Measurements from ENCODE around the gene SORCS3. TPM values are rescaled to one million over a fixed set of nuclear protein-coding genes. Genes with fewer than 3 reads are reported as not detected.

The SORCS3 gene
- total RNA-seq, 1 experiment from 2014 or later = not detected

GRCh38 chr10:104811166-104811565, 170.1 kb downstream of the SORCS3 start:
- Histone ChIP-seq H3K27me3 (ENCODE audit: insufficient read depth, low read depth) (no peaks in the 10 kb centered on the region), H3K9me3 (ENCODE audit: insufficient read depth, low read depth) (no peaks in the 10 kb centered on the region), H3K4me2 (no peak overlapping the region), H3K79me2 (ENCODE audit: low read depth) (no peaks in the 10 kb centered on the region), H3F3A (ENCODE audit: insufficient read depth, low read depth) (no peaks in the 10 kb centered on the region), H3K27ac (no peak overlapping the region), H3K4me3 (no peak overlapping the region), H4K20me1 (ENCODE audit: insufficient read depth) (no peaks in the 10 kb centered on the region), H2AFZ (no peak overlapping the region), H3K4me1 (replicated peaks; ENCODE audit: insufficient read depth) (no peaks in the 10 kb centered on the region), H3K9me2 (ENCODE audit: insufficient read depth) (no peaks in the 10 kb centered on the region), H3K36me3 (ENCODE audit: low read depth) (no peaks in the 10 kb centered on the region)
- TF ChIP-seq EZH2 (IDR thresholded peaks at IDR 0.05; ENCODE audit: low read depth) (no peak), CTCF (conservative IDR thresholded peaks at IDR 0.05) (no peak)
- no TSS peak for BruUV-seq (replicated peaks)
- intact Hi-C loops (cut with micrococcal nuclease; ENCODE audit: unreplicated experiment) = no loop called here
- DNase-seq = no peak
- POLR2A ChIA-PET (ENCODE audit: unreplicated experiment) = no interaction called here
- CTCF ChIA-PET = no interaction called here

GRCh38 chr10:104816501-104816900, 175.4 kb downstream of the SORCS3 start:
- no TSS peak for BruUV-seq (replicated peaks)
- no peak overlapping the region for H3K4me3 ChIP-seq

GRCh38 chr10:104819731-104820130, 178.6 kb downstream of the SORCS3 start:
- Histone ChIP-seq H3K27ac (no peak overlapping the region), H2AFZ (no peak overlapping the region), H3K79me2 (ENCODE audit: low read depth) (no peaks in the 10 kb centered on the region), H3K9me2 (ENCODE audit: insufficient read depth) (no peaks in the 10 kb centered on the region), H3K4me3 (no peak overlapping the region), H3K4me1 (replicated peaks; ENCODE audit: insufficient read depth) (no peaks in the 10 kb centered on the region), H3F3A (ENCODE audit: insufficient read depth, low read depth) (no peaks in the 10 kb centered on the region), H3K27me3 (ENCODE audit: insufficient read depth, low read depth) (no peaks in the 10 kb centered on the region), H3K36me3 (ENCODE audit: low read depth) (no peaks in the 10 kb centered on the region), H4K20me1 (ENCODE audit: insufficient read depth) (no peaks in the 10 kb centered on the region), H3K4me2 (no peak overlapping the region), H3K9me3 (ENCODE audit: insufficient read depth, low read depth) (no peaks in the 10 kb centered on the region)
- intact Hi-C loops (cut with micrococcal nuclease; ENCODE audit: unreplicated experiment) = no loop called here
- POLR2A ChIA-PET (ENCODE audit: unreplicated experiment) = no interaction called here
- no TSS peak for BruUV-seq (replicated peaks)
- CTCF ChIA-PET = no interaction called here
- no peak for DNase-seq
- TF ChIP-seq EZH2 (IDR thresholded peaks at IDR 0.05; ENCODE audit: low read depth) = no peak

More at GRCh38 chr10:104816501-104816900, 175.4 kb downstream of the SORCS3 start:
- H4K20me1 ChIP-seq (ENCODE audit: insufficient read depth) = no peaks in the 10 kb centered on the region
- H3K4me2 ChIP-seq = no peak overlapping the region
- POLR2A ChIA-PET (ENCODE audit: unreplicated experiment) = no interaction called here
- no peaks in the 10 kb centered on the region for H3K79me2 ChIP-seq (ENCODE audit: low read depth)
- no peak overlapping the region for H3K27ac ChIP-seq
- no peak overlapping the region for H2AFZ ChIP-seq
- H3K9me3 ChIP-seq (ENCODE audit: insufficient read depth, low read depth) = no peaks in the 10 kb centered on the region
- no peaks in the 10 kb centered on the region for H3K36me3 ChIP-seq (ENCODE audit: low read depth)
- H3K4me1 ChIP-seq (replicated peaks; ENCODE audit: insufficient read depth) = no peaks in the 10 kb centered on the region
- H3K27me3 ChIP-seq (ENCODE audit: insufficient read depth, low read depth) = no peaks in the 10 kb centered on the region
- intact Hi-C loops (cut with micrococcal nuclease; ENCODE audit: unreplicated experiment) = no loop called here
- TF ChIP-seq CTCF (conservative IDR thresholded peaks at IDR 0.05) (no peak), EZH2 (IDR thresholded peaks at IDR 0.05; ENCODE audit: low read depth) (no peak)
- H3K9me2 ChIP-seq (ENCODE audit: insufficient read depth) = no peaks in the 10 kb centered on the region
- DNase-seq = no peak
- H3F3A ChIP-seq (ENCODE audit: insufficient read depth, low read depth) = no peaks in the 10 kb centered on the region
- CTCF ChIA-PET = no interaction called here

GRCh38 chr10:104822088-104822487, 181.0 kb downstream of the SORCS3 start:
- BruUV-seq (replicated peaks) = no TSS peak
- no peaks in the 10 kb centered on the region for H3F3A ChIP-seq (ENCODE audit: insufficient read depth, low read depth)
- H3K9me3 ChIP-seq (ENCODE audit: insufficient read depth, low read depth) = no peaks in the 10 kb centered on the region
- TF ChIP-seq EZH2 (IDR thresholded peaks at IDR 0.05; ENCODE audit: low read depth) (no peak), CTCF (conservative IDR thresholded peaks at IDR 0.05) (no peak)
- no peaks in the 10 kb centered on the region for H3K4me1 ChIP-seq (replicated peaks; ENCODE audit: insufficient read depth)
- no peaks in the 10 kb centered on the region for H3K27me3 ChIP-seq (ENCODE audit: insufficient read depth, low read depth)
- no peaks in the 10 kb centered on the region for H3K36me3 ChIP-seq (ENCODE audit: low read depth)
- no peak overlapping the region for H3K27ac ChIP-seq
- intact Hi-C loops (cut with micrococcal nuclease; ENCODE audit: unreplicated experiment) = no loop called here
- no peak overlapping the region for H3K4me3 ChIP-seq
- H3K9me2 ChIP-seq (ENCODE audit: insufficient read depth) = no peaks in the 10 kb centered on the region
- DNase-seq = no peak
- POLR2A ChIA-PET (ENCODE audit: unreplicated experiment) = no interaction called here
- H2AFZ ChIP-seq = no peak overlapping the region
- no peak overlapping the region for H3K4me2 ChIP-seq
- H4K20me1 ChIP-seq (ENCODE audit: insufficient read depth) = no peaks in the 10 kb centered on the region
- CTCF ChIA-PET = no interaction called here
- no peaks in the 10 kb centered on the region for H3K79me2 ChIP-seq (ENCODE audit: low read depth)
